ENCODE measurements around the gene MAGEH1.
"Not testable (repeated sequence)": the region's sequence is repeated elsewhere in the genome, so short reads cannot be mapped to it uniquely, and the experiment has no call there.

MAGEH1 gene, protein sequence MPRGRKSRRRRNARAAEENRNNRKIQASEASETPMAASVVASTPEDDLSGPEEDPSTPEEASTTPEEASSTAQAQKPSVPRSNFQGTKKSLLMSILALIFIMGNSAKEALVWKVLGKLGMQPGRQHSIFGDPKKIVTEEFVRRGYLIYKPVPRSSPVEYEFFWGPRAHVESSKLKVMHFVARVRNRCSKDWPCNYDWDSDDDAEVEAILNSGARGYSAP

GRCh38 chrX:55451990-55452832 lies at the start of gene MAGEH1:
Gene MAGEH1 (plus strand): TSS chrX:55452127. CDS start chrX:55452375, 248 bp downstream.
- DNase-seq (ENCODE audit: low read depth in 3 of 3, low spot score in 1 of 3), result peak; percentile 40 to 53 (median 41)

GRCh38 chrX:55427079-55427478 lies 24.8 kb upstream of the MAGEH1 start:
- not testable (repeated sequence) for DNase-seq (ENCODE audit: low read depth in 3 of 3, low spot score in 1 of 3)

DNA sequence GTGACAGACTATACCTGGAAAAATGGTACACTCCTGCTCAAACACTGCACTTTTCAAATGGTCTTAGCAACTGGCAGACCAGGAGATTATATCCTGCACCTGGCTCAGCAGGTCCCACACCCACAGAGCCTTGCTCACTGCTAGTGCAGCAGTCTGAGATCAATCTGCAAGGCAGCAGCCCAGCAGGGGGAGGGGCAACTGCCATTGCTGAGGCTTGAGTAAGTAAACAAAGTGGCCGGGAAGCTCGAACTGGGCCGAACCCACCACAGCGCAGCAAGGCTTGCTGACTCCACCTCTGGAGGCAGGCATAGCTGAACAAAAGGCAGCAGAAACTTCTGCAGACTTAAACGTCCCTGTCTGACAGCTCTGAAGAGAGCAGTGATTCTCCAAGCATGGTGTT lies 8.5 kb upstream of the MAGEH1 start:
- DNase-seq (ENCODE audit: low read depth in 3 of 3, low spot score in 1 of 3), result not testable (repeated sequence)

DNA sequence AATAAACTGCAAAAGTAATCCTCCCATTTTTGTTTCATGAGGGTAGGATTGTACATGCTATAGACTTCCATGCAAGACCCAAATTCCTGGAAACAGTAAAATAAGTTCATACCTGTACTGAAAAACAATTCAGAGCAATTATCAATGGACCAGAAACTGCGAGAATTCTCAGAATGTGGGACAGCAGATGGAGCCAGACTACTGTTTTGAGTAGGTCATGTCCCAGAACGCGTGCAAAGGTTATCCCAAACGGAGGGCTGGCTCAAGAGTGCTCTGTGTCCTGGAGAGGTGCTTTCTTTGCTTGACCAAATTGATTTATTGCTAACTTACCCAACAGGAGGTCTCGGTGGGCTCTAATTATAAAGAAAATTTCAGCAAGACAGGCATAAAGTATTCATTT lies 1.7 kb upstream of the MAGEH1 start:
- no peak for DNase-seq (ENCODE audit: low read depth in 3 of 3, low spot score in 1 of 3)

- DNase-seq (ENCODE audit: low read depth in 3 of 3, low spot score in 1 of 3), result no peak
These were observed 786 bp upstream of the MAGEH1 start for GRCh38 chrX:55451141-55451540.

DNA sequence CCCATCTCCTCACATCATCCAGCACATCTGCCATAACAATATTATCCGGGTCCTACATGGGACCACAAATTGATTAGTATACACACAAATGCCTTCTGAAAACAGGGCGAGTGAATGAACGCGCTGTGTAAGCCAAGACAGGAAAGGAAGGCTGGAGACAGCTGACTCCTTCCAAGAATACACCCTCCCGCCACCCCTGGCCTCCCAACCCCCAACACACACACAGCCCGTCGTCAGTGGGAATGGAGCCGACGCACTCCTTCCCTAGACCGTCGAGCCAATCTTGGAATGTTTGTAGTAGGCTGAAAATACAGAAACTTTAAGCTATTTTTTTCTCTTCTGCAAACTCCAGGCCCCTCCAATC lies 319 bp upstream of the MAGEH1 start:
- DNase-seq (ENCODE audit: low read depth in 3 of 3, low spot score in 1 of 3), result no peak

DNA sequence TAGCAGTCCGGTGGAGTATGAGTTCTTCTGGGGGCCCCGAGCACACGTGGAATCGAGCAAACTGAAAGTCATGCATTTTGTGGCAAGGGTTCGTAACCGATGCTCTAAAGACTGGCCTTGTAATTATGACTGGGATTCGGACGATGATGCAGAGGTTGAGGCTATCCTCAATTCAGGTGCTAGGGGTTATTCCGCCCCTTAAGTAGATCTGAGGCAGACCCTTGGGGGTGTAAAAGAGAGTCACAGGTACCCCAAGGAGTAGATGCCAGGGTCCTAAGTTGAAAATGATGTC lies 852 bp downstream of the MAGEH1 start:
- DNase-seq (ENCODE audit: low read depth in 3 of 3, low spot score in 1 of 3), result no peak

DNA sequence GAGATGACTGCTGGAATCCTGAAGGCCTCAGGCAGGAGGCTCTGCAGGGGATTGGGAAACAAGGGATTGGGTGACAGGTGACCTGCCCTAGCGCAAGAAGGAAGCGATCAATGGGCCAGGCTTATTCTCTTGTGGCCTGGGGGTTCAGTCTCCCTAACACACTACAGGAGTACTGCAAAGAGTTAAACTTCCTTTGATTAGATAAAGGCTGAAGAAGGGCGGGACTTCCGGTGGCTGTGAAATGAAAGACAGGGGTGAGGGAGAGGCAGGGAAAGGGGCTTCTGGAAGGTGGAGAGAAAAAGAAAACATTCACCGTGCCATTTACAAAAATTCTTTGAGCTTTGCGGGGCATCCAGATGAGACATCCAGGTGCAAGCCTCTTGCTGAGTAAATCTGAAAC lies 3.8 kb downstream of the MAGEH1 start:
- DNase-seq (ENCODE audit: low read depth in 3 of 3, low spot score in 1 of 3), result not testable (repeated sequence)

DNA sequence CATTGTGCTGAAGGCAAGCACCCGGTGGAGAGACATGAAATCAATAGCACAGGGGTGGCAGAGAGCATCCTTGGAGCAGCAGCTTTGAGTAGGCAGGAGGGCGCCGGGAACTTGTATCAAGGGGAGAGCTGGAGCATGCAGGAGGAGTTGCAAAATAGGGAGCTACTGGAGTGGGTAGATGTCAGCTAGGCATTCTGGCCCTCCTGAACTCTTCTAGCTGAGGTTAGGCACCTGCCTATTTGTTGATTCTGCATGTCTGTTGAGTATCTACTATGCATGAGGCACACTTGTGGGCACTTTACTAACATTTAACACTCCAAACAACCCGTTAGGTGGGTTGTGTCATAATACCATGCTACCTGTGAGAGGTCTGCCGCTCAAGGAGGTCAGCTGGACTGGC lies 7.5 kb downstream of the MAGEH1 start:
- not testable (repeated sequence) for DNase-seq (ENCODE audit: low read depth in 3 of 3, low spot score in 1 of 3)

DNA sequence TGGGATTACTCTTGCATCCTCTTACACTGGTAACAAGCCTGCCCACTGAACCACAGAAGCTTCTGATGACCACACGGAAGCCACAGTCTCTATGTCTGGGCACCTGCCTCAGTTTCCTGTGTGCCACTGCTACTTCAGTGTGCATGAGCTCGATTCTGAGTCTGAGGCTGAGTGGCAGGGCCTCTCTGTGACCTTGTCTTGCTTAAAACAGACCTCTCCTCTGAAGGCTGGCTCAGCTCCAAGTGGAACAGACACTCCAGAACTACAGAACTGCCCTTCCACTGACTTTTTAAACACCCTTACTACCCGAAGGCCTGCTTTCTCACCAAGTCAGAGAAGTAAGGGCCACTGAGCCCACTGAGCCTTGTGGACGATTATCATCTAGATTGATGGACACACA lies 8.0 kb downstream of the MAGEH1 start:
- not testable (repeated sequence) for DNase-seq (ENCODE audit: low read depth in 3 of 3, low spot score in 1 of 3)

DNA sequence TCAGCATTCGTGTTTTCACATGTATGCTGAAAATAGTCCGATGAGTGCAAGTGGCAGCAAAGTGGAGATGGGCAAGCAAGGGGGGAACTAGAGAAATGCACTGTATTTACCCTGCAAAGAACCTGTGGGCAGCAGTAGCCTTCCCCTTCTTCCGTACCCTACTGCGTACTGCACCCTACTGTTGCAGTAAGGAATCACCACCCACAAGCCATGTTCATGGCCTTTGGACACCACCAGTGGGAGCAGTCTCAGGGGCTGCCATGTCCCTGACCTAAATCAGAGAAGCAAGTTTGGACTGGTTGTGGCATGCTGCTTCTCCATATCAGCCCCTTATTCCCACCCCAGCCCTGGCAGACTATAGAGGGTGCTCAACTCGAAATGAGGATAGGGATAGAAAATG lies 12.1 kb downstream of the MAGEH1 start:
- not testable (repeated sequence) for DNase-seq (ENCODE audit: low read depth in 3 of 3, low spot score in 1 of 3)

- DNase-seq (ENCODE audit: low read depth in 3 of 3, low spot score in 1 of 3), result not testable (repeated sequence)
These were observed 13.2 kb downstream of the MAGEH1 start for GRCh38 chrX:55465108-55465507.

DNA sequence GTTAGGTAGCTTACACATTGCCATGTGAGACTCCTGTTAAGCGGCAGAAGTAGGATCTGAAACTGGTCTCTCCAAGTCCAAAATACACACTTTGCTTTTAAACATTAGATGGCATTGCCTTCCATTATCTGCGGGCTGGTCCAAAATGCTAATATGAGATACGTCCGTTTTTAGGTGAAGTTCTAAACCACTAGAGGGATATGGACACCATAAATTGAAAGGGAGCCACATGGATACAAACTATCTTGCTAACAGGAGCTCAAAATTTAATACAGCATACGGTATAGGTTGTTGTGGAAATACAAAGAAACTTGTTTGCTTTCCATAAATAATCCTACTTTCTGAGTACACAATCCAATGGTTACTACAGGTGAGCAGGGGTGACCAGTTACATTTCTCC lies 13.9 kb downstream of the MAGEH1 start:
- not testable (repeated sequence) for DNase-seq (ENCODE audit: low read depth in 3 of 3, low spot score in 1 of 3)

DNA sequence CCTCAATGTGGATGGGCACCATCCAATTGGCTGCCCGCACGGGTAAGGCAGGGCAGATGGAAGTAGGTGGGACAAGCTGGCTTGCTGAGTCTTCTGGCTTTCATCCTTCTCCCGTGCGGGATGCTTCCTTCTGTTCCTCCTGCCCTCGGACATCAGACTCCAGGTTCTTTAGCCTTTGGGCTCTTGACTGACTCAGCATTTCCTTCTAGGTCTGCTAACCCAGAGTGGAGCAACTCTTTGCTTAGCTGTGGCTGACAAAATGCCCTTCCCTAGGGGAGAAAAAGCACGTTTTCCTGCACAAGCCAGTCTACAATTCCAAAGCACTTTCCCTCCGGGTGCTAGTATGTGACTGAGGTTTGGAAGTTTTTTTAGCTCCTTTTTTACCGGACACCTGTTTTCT lies 28.0 kb downstream of the MAGEH1 start:
- DNase-seq (ENCODE audit: low read depth in 3 of 3, low spot score in 1 of 3), result not testable (repeated sequence)

DNA sequence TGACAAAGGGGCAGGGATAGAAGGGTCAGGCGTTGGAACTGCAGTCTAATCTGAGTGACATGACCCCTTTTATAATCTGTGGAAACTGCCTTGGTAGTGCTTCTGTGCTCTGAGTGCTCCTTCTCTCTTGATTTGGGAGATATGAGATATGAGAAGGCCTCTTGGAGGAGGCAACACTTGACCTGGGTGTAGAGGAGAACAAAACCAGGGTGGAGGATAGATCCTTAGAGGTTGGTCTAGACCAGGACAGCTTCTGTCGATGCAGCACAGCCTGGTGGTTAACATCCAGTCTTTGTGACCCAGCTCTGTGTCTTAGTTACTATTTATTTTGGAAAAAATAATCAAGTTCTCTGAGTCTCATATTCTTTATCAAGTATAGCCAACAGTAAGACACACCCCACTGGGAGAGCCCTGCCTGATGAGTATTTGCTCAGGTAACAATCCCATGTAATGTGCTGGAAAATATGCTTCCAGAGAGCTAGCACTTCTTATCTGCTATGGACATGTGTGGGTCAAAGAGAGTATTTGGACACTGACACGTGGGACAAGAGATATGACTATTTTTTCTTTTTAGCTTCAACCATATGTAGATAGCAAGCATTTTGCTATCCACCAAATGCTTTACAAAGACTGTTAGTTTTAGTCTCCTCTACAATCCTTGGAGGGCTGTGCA lies 28.6 kb downstream of the MAGEH1 start:
- no peak for DNase-seq (ENCODE audit: low read depth in 3 of 3, low spot score in 1 of 3)

DNA sequence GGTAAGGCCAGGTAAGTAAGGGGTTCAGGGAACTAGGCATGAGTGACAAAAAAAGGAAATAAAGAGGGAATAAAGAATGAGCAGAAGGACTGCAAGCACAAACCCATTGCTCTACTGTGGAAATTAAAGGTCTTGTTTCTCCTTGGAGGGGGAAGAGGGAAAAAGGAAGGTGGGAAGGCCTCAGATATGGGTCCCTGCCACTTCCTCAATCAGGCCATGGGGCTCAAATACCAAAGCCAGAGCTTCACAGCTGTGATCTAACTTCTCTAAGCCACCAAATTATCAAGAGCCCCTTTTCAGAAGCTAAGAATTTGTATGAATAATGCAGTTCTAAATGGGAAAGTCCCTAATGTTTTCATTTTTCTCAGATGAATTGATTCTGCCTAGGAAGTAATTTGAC lies 33.0 kb downstream of the MAGEH1 start:
- no peak for DNase-seq (ENCODE audit: low read depth in 3 of 3, low spot score in 1 of 3)

DNA sequence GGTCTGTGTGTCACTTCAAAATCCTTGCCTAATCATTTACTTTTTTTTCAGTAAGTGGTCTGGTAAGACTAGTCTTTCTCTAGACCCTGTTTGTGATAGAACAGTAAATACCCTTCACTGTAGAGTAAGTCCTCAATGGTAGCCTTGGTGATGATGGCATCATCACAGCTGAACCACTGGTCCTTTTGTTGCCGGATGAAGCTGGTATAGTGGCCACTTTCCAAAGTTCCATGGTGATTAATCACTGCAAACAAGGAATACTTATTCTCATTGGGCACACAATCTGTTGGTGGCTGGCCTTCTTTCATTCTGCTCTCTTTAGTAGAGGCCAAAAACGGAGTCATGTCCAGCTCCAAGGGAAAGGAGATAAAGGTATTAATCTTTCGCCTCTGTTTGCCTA lies 34.8 kb downstream of the MAGEH1 start:
- no peak for DNase-seq (ENCODE audit: low read depth in 3 of 3, low spot score in 1 of 3)

DNA sequence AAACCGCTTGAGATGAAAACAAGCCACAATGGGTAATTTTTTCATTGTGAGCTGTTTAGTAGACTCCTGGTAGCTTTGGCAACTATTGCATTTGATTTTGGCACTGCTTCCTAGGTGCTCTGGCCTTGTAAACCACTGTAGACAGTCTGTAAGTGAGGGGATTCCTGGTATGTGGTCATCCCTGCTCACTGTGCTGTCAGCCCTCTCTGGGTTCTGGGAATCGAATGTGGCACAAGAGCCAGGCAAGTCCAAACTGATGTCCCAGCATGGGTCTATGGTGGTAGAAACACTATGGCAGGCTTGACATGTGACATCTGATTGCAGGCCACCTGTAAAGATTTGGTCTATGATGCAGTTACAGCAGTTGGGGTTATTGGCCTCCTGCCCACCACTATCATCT lies 35.2 kb downstream of the MAGEH1 start:
- DNase-seq (ENCODE audit: low read depth in 3 of 3, low spot score in 1 of 3), result no peak

DNA sequence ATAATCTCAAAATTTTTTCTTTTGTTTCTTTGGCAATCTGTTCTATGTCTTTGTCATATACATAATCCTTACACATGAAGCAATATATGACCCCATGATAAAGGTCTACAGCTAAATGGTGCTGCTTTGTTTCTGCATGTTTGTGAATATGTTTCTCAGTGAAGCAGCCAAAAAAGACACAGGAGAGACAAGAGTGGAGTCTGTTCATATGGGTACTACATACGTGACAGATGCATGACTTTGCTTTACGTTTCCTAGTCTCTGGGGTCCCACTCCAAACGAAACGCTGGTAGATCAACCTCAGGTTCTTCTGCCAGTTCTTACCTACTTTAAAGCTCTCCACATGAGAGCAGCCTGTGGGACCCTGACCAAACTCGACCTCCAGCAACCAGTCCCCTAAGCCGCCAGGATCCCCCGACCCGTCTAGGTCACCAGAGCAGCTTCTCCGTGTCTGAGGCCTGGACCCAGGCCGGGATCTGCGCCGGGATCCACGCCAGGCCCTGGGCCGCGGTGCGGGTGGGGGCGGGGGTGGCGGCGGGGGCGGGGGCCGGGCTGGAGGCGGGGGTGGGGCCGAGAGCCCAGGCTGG lies 36.2 kb downstream of the MAGEH1 start:
- no peak for DNase-seq (ENCODE audit: low read depth in 3 of 3, low spot score in 1 of 3)

DNA sequence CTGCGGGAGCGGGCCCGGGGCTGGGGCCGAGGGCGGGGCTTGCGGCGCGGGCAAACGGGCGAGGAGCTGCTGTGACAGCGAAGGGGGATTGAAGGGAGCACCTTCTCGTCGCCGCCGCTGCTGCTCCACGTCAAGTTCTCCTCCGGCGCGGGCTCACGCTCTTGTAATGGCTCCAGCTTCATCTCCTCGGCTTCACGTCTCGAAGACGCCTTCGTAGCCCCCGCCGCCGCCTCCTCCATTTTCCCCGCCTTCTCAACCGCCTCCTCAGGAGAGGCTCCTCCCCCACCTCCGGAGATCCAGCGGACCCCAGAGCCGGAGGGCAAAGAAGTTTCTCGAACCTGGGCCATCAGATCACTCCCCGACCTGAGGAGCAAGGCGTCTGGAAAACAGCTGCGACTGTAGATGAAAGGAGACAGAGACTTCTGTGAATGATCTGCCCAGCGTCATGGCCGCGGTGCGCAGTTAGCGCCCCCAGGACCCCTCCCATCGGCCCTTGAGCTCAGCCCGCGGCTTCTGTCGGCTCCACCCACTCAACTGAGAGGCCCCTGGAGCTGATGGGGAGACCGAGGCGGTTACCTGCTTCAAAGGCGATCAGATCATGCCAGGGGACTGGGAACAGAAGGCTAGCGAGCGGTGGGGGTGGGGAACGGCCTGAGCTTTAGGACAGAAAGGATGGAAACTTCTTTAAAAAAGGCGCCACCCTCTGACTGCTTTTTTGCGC lies 36.8 kb downstream of the MAGEH1 start:
- peak in 2 of 3 donors; percentile 20 to 30 for DNase-seq (ENCODE audit: low read depth in 3 of 3, low spot score in 1 of 3)

DNA sequence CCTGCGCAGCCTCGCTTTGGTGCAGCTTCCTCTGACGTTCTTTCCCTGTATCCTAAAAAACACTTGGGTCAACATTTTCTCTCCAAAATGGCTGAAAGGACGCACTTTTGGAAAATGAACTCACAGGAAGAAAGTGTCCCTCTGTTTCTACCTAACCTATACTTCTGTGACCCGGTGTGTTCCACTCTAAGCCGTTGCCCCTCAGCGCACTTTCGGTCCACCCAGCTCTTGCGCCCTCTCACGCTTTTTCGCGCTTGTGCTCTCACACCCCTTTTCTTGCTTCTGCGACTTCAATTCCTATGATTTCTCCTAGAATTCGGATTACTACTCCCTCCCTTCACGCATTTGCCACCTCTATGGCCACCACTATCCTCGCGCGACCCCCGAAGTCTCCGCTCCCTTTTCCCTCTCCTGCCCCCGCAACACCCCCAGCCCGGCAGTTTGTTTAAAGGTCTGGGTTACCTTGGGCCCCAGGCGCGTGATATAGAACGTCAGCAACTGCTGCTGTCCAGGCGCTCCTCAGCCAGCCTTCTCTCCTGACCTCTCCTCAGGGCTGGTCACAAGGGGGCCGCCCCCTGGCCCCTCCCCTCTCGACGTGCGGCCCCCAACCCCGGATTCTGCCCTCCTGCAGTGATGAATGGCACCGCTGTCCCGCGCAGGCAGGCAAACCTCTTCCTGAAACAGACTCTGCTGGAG lies 37.5 kb downstream of the MAGEH1 start, which contains the start of gene USP51:
TSS of gene USP51 (minus strand) at position 535 of the 696 bp plus-strand sequence. CDS start 909 bp downstream, outside the sequence.
- DNase-seq (ENCODE audit: low read depth in 3 of 3, low spot score in 1 of 3), result no peak

All from stimulated activated CD4-positive, alpha-beta T cell treated with anti-CD3 and anti-CD28 coated beads, TNF-alpha, amount 100 ng/mL, for 1 hour (primary cell).